HCT116 (cell line): Measurements from ENCODE around the gene OBSCN. TPM values are rescaled to one million over a fixed set of nuclear protein-coding genes. Genes with fewer than 3 reads are reported as not detected.
A peak's percentile ranks its signal among the peaks of the same experiment; 100 is the strongest.

ENCODE experiments used
- ATAC-seq: fragments of 200-7000 bp; cut with Tn5 transposase; 2 replicates; pipeline ENCODE4 v1.9.1; 2020; ENCODE audit warnings: mild to moderate bottlenecking, moderate library complexity
- BruUV-seq: library from RNA; stranded (reverse); fragments of 400-500 nt; replicated peaks from 2 replicates; lab custom pipeline; 2021; lab: Mats Ljungman, UMichigan
- CTCF ChIA-PET: fragments of 300-600 bp; sonication (Branson Sonifier 250); formaldehyde crosslinking; loops from one replicate; lab custom pipeline; 2021; ENCODE audit warnings: antibody characterized with exemption; lab: Charles Lee
- POLR2A ChIA-PET: fragments of 300-600, 350-600 bp; sonication (Branson Sonifier 250); formaldehyde crosslinking; loops from one replicate; lab custom pipeline; 2021; ENCODE audit warnings: antibody characterized with exemption; lab: Charles Lee
- RAD21 ChIA-PET, 2 experiments: fragments of 300-600 bp; sonication (Branson Sonifier 250); formaldehyde crosslinking; loops; one replicate each; lab custom pipeline; 2023; ENCODE audit warnings: low total read pairs in 2 of 2; ENCODE audit not compliant: uncharacterized antibody in 2 of 2, unreplicated experiment in 2 of 2, low non-redundant PET in 1 of 2; lab: Charles Lee
- DNase-seq: peaks from one replicate; pipeline ENCODE4 v3.0.0-alpha.2; 2010; ENCODE audit warnings: low read depth, low spot score
- H2AFZ ChIP-seq: fragments of 200-600 bp; shearing (Covaris generic), sonication (generic); 2 replicates; pipeline ENCODE4 v1.6.1; 2017; ENCODE audit warnings: low read depth, mixed run types, mixed read lengths, antibody characterized with exemption, low read length; ENCODE audit not compliant: poor library complexity, severe bottlenecking
- H3K27ac ChIP-seq: 2 replicates; pipeline ENCODE4 v1.5.1; 2012; ENCODE audit warnings: low read depth, low read length
- H3K27me3 ChIP-seq: fragments of 200-600 bp; sonication (generic); 2 replicates; pipeline ENCODE4 v1.6.1; 2016; ENCODE audit warnings: mixed run types, low read length, mixed read lengths; ENCODE audit not compliant: insufficient read depth
- H3K36me3 ChIP-seq, 2 experiments: fragments of 200-500 bp in 1 of 2; fragments of 200-600 bp in 1 of 2; sonication (Bioruptor generic) in 1 of 2; sonication (generic) in 1 of 2; 2 replicates each; pipeline versions ENCODE4 v1.5.1 to v1.6.1; 2014 to 2016; ENCODE audit warnings: low read length in 2 of 2, inconsistent platforms in 1 of 2, mixed read lengths in 1 of 2, mixed run types in 1 of 2; ENCODE audit not compliant: insufficient read depth in 2 of 2, control insufficient read depth in 1 of 2
- H3K4me1 ChIP-seq, 2 experiments: fragments of 200-600 bp in 1 of 2; sonication (generic) in 1 of 2; 2 replicates each; pipeline versions ENCODE4 v1.5.1 to v1.6.1; 2012 to 2017; ENCODE audit warnings: low read length in 2 of 2, inconsistent platforms in 1 of 2, mild to moderate bottlenecking in 1 of 2, mixed read lengths in 1 of 2, mixed run types in 1 of 2, moderate library complexity in 1 of 2; ENCODE audit not compliant: insufficient read depth in 2 of 2, control insufficient read depth in 1 of 2
- H3K4me2 ChIP-seq: fragments of 200-600 bp; sonication (generic); 2 replicates; pipeline ENCODE4 v1.6.1; 2017; ENCODE audit warnings: mixed run types, low read length, mixed read lengths
- H3K4me3 ChIP-seq, 2 experiments: fragments of 200-600 bp in 1 of 2; sonication (generic) in 1 of 2; replicated peaks in 1 of 2; 2 replicates each; pipeline ENCODE4 v1.5.1; 2011 to 2016; ENCODE audit warnings: low read length in 2 of 2, control low read depth in 1 of 2, low read depth in 1 of 2, mild to moderate bottlenecking in 1 of 2, mixed read lengths in 1 of 2, mixed run types in 1 of 2
- H3K79me2 ChIP-seq: fragments of 200-600 bp; sonication (generic); 2 replicates; pipeline ENCODE4 v1.6.1; 2017; ENCODE audit warnings: mild to moderate bottlenecking, mixed run types, low read length, moderate library complexity, mixed read lengths; ENCODE audit not compliant: insufficient read depth
- H3K9ac ChIP-seq: fragments of 200-600 bp; sonication (generic); 2 replicates; pipeline ENCODE4 v1.6.1; 2016; ENCODE audit warnings: low read length, mixed read lengths
- H3K9me2 ChIP-seq: fragments of 200-600 bp; sonication (generic), shearing (Covaris generic); 2 replicates; pipeline ENCODE4 v1.6.1; 2017; ENCODE audit warnings: mixed run types, mild to moderate bottlenecking, moderate library complexity; ENCODE audit not compliant: insufficient read depth
- H3K9me3 ChIP-seq, 2 experiments: fragments of 200-500 bp in 1 of 2; fragments of 200-600 bp in 1 of 2; sonication (Bioruptor generic) in 1 of 2; sonication (generic) in 1 of 2; 2 replicates each; pipeline ENCODE4 v1.6.1; 2014 to 2017; ENCODE audit warnings: low read length in 2 of 2, mixed read lengths in 2 of 2, inconsistent platforms in 1 of 2, low read depth in 1 of 2, mild to moderate bottlenecking in 1 of 2, mixed run types in 1 of 2, moderate library complexity in 1 of 2; ENCODE audit not compliant: control insufficient read depth in 1 of 2, insufficient read depth in 1 of 2
- H4K20me1 ChIP-seq: fragments of 200-600 bp; sonication (generic), shearing (Covaris generic); 2 replicates; pipeline ENCODE4 v1.6.1; 2017; ENCODE audit warnings: mixed run types, mild to moderate bottlenecking, moderate library complexity; ENCODE audit not compliant: insufficient read depth
- ATF3 ChIP-seq: IDR thresholded peaks from 2 replicates; pipeline ENCODE4 v1.6.1; 2012
- CBX3 ChIP-seq: IDR thresholded peaks from 2 replicates; pipeline ENCODE4 v1.6.1; 2012; ENCODE audit warnings: low read depth
- CEBPB ChIP-seq: IDR thresholded peaks from 2 replicates; pipeline ENCODE4 v1.6.1; 2012; ENCODE audit warnings: low read depth
- ELF1 ChIP-seq: IDR thresholded peaks from 2 replicates; pipeline ENCODE4 v1.6.1; 2012; ENCODE audit warnings: low read depth, borderline replicate concordance
- EZH2 ChIP-seq: fragments of 200-600 bp; sonication (generic); IDR thresholded peaks from 2 replicates; pipeline ENCODE4 v1.6.1; 2017; ENCODE audit warnings: antibody characterized with exemption, mixed run types
- FOSL1 ChIP-seq: IDR thresholded peaks from 2 replicates; pipeline ENCODE4 v1.6.1; 2012; ENCODE audit warnings: low read depth
- JUND ChIP-seq: IDR thresholded peaks from 2 replicates; pipeline ENCODE4 v1.6.1; 2012
- MAX ChIP-seq: IDR thresholded peaks from 2 replicates; pipeline ENCODE4 v1.6.1; 2012
- POLR2A ChIP-seq: IDR thresholded peaks from 2 replicates; pipeline ENCODE4 v1.7.0; 2011; ENCODE audit warnings: borderline replicate concordance; ENCODE audit not compliant: insufficient read depth, insufficient read length; ENCODE audit errors: extremely low read depth
- POLR2AphosphoS5 ChIP-seq: IDR thresholded peaks from 2 replicates; pipeline ENCODE4 v1.6.1; 2011; ENCODE audit warnings: mild to moderate bottlenecking, low read depth, low read length, moderate library complexity
- SP1 ChIP-seq: IDR thresholded peaks from 2 replicates; pipeline ENCODE4 v1.6.1; 2012; ENCODE audit warnings: low read depth
- SRF ChIP-seq: IDR thresholded peaks from 2 replicates; pipeline ENCODE4 v1.6.1; 2012; ENCODE audit warnings: low read depth
- TCF7L2 ChIP-seq: IDR thresholded peaks from 2 replicates; pipeline ENCODE4 v1.7.0; 2011; ENCODE audit warnings: borderline replicate concordance, inconsistent platforms; ENCODE audit not compliant: insufficient read depth, insufficient read length; ENCODE audit errors: extremely low read depth
- ZBTB33 ChIP-seq: IDR thresholded peaks from 2 replicates; pipeline ENCODE4 v1.6.1; 2011; ENCODE audit warnings: mild to moderate bottlenecking, low read length, moderate library complexity; ENCODE audit not compliant: insufficient replicate concordance; ENCODE audit errors: extremely low read depth
- ZFX ChIP-seq: fragments of 450-650 bp; IDR thresholded peaks from 2 replicates; pipeline ENCODE4 v1.6.1; 2017
- ZNF274 ChIP-seq: fragments of 200-500 bp; sonication (Bioruptor generic); IDR thresholded peaks from 2 replicates; pipeline ENCODE4 v1.6.1; 2014; ENCODE audit warnings: mild to moderate bottlenecking, low read depth, low read length, inconsistent platforms
- intact Hi-C: fragments of 100-400 bp; cut with micrococcal nuclease; formaldehyde crosslinking; loops from 2 replicates; pipeline ENCODE4 v1.10.0; 2022
- total RNA-seq: library from RNA; stranded (reverse); gene quantifications from one replicate; pipeline ENCODE4 v1.2.1, GENCODE V29; 2021; ENCODE audit not compliant: unreplicated experiment
- TF ChIP-seq, protein P1 (sequence below), 3 experiments: fragments of 200-600 bp in 1 of 3; sonication (generic) in 1 of 3; IDR thresholded peaks in 2 of 3; conservative IDR thresholded peaks in 1 of 3; 2 replicates each; pipeline ENCODE4 v1.5.1; 2012 to 2017; ENCODE audit warnings: low read depth in 2 of 3, low read length in 2 of 3, antibody characterized with exemption in 1 of 3, borderline replicate concordance in 1 of 3, control low read depth in 1 of 3, mild to moderate bottlenecking in 1 of 3, mixed read lengths in 1 of 3, mixed run types in 1 of 3, moderate library complexity in 1 of 3; ENCODE audit not compliant: insufficient read depth in 1 of 3

The OBSCN gene
- total RNA-seq, 1 experiment from 2014 or later = 16.6 TPM

- Histone ChIP-seq H3K9me2 (no peaks in the 10 kb centered on the region), H3K9ac (no peak overlapping the region), H3K9me3 (0 out of 4 replicates have a peak, but pooled peaks cover 0 to 6% of the 10 kb centered on the region in 2 experiments), H3K4me3 (no peak overlapping the region), H3K4me2 (no peak overlapping the region), H3K27me3 (no peaks in the 10 kb centered on the region), H2AFZ (no peak overlapping the region), H3K27ac (no peak overlapping the region), H3K4me1 (peaks cover 0 to 3% of the 10 kb centered on the region in 2 experiments; a peak in 1 of 4 replicates), H3K36me3 (no peaks in the 10 kb centered on the region), H3K79me2 (no peaks in the 10 kb centered on the region), H4K20me1 (no peaks in the 10 kb centered on the region)
- CTCF ChIA-PET = no interaction called here
- no TSS peak for BruUV-seq
- RAD21 ChIA-PET = no interaction called here
- ATAC-seq (no peak), DNase-seq (no peak)
- TF ChIP-seq CBX3 (no peak), SP1 (no peak), ZFX (no peak), FOSL1 (no peak), ZNF274 (no peak)
- POLR2A ChIA-PET = no interaction called here
- intact Hi-C loops = no loop called here
Observed at GRCh38 chr1:228264090-228264829, 56.4 kb downstream of the OBSCN start.

DNA sequence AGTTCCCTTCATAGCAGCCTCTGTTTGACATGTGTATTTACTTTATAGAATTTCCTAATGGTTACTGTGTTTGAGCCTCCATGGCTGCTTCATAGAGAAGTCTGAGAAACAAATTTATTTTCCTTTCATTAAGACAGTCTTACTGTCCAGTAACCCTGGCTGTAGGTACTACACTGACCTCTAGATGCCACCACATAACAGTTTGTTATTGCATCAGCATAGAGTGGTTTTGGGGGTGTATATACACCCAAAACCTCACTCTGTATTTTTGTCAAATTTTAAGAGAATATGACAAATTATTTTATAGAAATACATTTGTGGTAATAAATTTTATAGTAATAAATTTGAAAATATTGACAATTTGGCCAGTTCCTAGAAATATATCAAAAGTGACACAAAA, 57.3 kb downstream of the OBSCN start:
- Histone ChIP-seq H3K9me3 (0 out of 4 replicates have a peak, but pooled peaks cover 0 to 6% of the 10 kb centered on the region in 2 experiments), H3K79me2 (no peaks in the 10 kb centered on the region), H3K4me1 (peaks cover 0 to 3% of the 10 kb centered on the region in 2 experiments; a peak in 1 of 4 replicates), H3K9ac (no peak overlapping the region), H3K4me2 (no peak overlapping the region), H4K20me1 (no peaks in the 10 kb centered on the region), H3K4me3 (no peak overlapping the region), H3K9me2 (no peaks in the 10 kb centered on the region), H2AFZ (no peak overlapping the region), H3K36me3 (no peaks in the 10 kb centered on the region), H3K27ac (no peak overlapping the region), H3K27me3 (no peaks in the 10 kb centered on the region)
- intact Hi-C loops = loop anchor here (5.0 kb wide), 1 partner anchor 192 kb away; a partner anchor contains a TSS
- ChIA-PET POLR2A (no interaction called here), RAD21 (no interaction called here), CTCF (no interaction called here)
- ATAC-seq (peak; percentile 78), DNase-seq (no peak)
- no TSS peak for BruUV-seq
- TF ChIP-seq EZH2 (no peak), MAX (no peak), ZFX (no peak), ZBTB33 (no peak), SRF (no peak), CEBPB (peak; percentile 51; the same call in 1 of the 2 replicates), POLR2AphosphoS5 (no peak), JUND (no peak), ELF1 (no peak), TCF7L2 (no peak), POLR2A (no peak), ATF3 (0 out of 2 replicates have a peak, but pooled peaks have one; percentile 56)
- TF ChIP-seq, protein P1, sequence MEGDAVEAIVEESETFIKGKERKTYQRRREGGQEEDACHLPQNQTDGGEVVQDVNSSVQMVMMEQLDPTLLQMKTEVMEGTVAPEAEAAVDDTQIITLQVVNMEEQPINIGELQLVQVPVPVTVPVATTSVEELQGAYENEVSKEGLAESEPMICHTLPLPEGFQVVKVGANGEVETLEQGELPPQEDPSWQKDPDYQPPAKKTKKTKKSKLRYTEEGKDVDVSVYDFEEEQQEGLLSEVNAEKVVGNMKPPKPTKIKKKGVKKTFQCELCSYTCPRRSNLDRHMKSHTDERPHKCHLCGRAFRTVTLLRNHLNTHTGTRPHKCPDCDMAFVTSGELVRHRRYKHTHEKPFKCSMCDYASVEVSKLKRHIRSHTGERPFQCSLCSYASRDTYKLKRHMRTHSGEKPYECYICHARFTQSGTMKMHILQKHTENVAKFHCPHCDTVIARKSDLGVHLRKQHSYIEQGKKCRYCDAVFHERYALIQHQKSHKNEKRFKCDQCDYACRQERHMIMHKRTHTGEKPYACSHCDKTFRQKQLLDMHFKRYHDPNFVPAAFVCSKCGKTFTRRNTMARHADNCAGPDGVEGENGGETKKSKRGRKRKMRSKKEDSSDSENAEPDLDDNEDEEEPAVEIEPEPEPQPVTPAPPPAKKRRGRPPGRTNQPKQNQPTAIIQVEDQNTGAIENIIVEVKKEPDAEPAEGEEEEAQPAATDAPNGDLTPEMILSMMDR (IDR thresholded peaks at IDR 0.05 in 2 of 3, conservative IDR thresholded peaks at IDR 0.05 in 1 of 3; ENCODE audit: borderline replicate concordance in 1 of 3, insufficient read depth in 1 of 3, low read depth in 2 of 3, low read length in 2 of 3) = peak; percentile 20 to 35 (median 27); a peak in 3 of 6 replicates
